HG03460 (cell line): ENCODE measurements around the gene KICS2.

Experiments used
- ATAC-seq: cut with Tn5 transposase; IDR thresholded peaks from one replicate; pipeline ENCODE4 v1.9.1; 2021; ENCODE audit not compliant: unreplicated experiment

The KICS2 gene

GRCh38 chr12:64175254-64175945 lies 46.7 kb downstream of the KICS2 start:
- no peak for ATAC-seq

- no peak for ATAC-seq
Measured at GRCh38 chr12:64173456-64173855, 48.6 kb downstream of the KICS2 start.
